HG03565 (cell line): ENCODE measurements around the gene LSM14A.
"Not testable (repeated sequence)": the region's sequence is repeated elsewhere in the genome, so short reads cannot be mapped to it uniquely, and the experiment has no call there.

ENCODE experiments used
- ATAC-seq: cut with Tn5 transposase; IDR thresholded peaks from one replicate; pipeline ENCODE4 v1.9.1; 2021; ENCODE audit warnings: mild to moderate bottlenecking, moderate library complexity; ENCODE audit not compliant: unreplicated experiment

Gene LSM14A

GRCh38 chr19:34171877-34172660, at the start of gene LSM14A:
LSM14A (plus strand) TSS chr19:34172504; CDS start chr19:34172643, 139 bp downstream.
- ATAC-seq = peak; percentile 68

DNA sequence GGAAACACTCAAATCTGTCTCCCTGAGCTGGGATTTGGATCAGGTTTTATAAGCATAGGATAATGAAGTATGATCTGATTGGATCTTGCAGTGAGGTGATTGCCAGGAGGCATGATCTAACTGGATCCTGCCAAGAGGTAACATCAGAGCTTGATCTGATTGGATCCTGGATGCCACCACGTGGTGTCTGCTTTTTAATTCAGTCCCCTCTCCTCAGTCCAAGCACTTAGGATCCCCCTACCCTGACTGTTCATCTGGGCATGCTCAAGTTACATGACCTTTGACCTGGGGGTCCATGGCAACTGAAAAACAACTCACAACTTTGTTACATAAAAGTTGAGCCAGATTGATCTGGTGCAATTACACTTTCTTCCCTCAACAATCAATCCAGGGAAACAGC, 47.5 kb upstream of the LSM14A start:
- no peak for ATAC-seq

DNA sequence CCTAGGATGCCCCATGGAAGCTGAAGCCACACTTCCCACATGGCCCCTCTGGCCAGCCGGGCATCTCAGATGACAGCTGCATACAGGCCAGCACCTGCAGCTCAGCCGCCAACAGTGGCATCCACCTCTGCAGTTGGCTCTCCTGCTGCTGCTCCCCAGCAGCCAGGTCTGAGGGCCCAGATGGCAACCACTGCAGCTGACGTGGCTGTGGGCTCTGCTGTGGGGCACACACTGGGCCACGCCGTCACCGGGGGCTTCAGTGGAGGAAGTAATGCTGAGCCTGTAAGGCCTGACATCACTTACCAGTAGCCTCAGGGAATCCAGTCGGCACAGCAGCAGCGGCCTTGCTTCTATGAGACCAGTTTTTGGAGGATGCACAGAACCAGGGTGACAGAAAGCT, 45.3 kb upstream of the LSM14A start:
- no peak for ATAC-seq

DNA sequence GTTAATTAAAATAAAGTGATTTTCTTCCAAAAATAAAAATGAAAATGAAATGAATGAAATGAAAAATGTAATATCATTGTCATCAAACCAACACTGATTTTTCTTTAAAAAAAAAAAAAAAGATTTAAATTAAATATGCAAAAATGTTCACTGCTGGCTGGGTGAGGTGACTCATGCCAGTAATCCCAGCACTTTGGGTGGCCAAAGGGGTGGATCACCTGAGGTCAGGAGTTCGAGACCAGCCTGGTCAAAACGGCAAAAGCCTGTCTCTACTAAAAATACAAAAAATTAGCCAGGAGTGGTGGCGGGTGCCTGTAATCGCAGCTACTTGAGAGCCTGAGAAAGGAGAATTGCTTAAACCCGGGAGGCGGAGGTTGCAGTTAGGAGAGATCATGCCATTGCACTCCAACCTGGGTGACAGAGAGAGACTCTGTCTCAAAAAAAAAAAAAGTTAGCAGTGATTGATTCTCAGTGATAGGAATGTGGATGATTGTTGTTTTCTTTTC, 44.6 kb upstream of the LSM14A start:
- ATAC-seq = no peak

DNA sequence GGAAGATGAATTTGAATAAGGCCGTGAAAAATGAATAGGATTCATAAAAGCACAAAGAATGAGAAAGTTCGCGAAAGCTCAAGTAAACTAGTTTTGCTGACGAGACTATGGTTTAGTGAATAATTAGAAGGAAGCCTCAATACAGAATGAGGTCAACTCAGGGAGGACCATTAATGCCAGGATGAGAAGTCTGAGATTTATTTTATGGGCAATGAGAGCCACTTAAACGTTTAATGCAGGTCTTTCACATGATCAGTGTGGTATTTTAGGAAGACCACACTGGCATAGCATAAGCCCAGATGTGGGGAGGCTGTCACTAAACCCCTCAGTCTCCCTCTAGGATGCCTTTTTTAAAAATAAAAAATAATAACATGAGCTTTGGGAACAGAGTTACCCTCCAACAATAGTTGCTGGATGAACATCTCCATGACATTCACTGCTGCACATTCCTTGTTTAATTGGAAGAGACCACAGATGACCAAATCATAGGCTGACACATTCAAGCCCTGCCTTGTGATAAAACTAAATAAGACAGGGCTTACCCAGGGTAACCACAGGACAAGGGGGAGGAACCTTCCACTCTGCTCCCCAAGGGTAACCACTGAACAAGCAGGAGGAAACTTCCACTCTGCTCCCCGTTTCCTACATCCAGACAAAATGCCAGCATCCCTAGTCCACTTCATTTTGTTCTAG, 43.6 kb upstream of the LSM14A start:
- ATAC-seq = no peak

GRCh38 chr19:34131100-34131499, 41.2 kb upstream of the LSM14A start:
- no peak for ATAC-seq

- ATAC-seq = not testable (repeated sequence)
Observed at GRCh38 chr19:34132145-34132544, 40.2 kb upstream of the LSM14A start.

DNA sequence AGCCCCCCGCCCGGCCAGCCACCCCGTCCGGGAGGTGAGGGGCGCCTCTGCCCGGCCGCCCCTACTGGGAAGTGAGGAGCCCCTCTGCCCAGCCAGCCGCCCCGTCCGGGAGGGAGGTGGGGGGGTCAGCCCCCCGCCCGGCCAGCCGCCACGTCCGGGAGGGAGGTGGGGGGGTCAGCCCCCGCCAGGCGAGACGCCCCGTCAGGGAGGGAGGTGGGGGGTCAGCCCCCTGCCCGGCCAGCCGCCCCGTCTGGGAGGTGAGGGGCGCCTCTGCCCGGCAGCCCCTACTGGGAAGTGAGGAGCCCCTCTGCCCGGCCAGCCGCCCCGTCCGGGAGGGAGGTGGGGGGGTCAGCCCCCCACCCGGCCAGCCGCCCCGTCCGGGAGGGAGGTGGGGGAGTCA, 39.6 kb upstream of the LSM14A start:
- ATAC-seq = not testable (repeated sequence)

GRCh38 chr19:34134190-34135053, 37.9 kb upstream of the LSM14A start:
- ATAC-seq = peak; percentile 77

GRCh38 chr19:34135054-34135800, 37.1 kb upstream of the LSM14A start:
- ATAC-seq = no peak

DNA sequence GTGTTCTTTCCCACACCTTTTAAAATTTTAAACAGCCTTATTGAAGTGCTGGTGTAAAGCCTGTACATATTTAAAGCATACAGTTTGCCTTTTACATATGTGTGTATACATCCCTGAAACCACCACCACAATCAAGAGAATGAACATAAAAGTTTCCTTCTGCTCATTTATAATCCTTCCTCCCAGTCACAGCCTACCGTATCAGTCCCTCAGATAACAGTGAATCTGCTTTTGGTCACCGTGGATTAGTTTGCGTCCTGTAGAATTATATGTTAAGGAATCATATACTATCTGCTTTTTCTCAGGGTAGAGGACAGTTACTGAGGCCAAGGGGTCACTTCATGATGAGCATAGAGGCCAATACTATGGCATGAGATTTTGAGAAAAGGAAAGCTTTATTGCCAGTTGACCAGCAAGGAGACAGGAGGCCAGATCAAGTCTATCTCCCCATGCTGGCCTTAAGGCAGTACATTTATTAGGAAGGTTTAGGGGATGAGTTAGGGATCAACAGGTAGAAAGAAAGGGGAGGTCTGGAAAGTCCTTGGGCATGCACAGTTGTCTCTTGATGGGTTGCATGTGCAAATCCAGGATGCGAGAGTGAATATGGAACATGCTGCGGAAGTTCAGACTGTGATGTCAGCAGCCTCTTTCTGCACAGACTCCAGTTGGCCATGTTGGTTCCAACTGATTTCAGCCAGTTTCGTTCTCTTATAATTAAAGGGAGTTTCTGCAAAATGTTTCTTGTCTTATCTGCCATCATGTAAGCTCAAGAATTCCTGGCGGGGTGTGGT, 36.3 kb upstream of the LSM14A start:
- no peak for ATAC-seq

GRCh38 chr19:34141025-34141424, 31.3 kb upstream of the LSM14A start:
- ATAC-seq = no peak

DNA sequence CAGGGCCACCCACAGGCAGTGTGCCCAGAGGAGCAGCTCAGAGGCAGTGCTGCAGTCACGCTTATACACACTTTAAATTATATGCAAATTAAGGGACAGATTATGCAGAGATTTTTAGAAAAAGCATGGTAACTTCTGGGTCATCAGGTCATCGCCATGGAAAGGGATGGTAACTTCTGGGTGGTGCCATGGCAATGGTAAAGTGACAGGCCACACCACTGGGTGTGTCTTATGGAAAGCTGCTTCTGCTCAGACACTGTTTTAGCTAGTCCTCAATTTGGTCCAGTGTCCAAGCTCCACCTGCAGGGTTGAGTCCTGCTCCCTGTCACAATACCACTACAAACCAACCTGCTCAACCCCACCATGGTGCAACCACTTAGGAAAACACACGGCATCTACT, 29.9 kb upstream of the LSM14A start:
- no peak for ATAC-seq

- no peak for ATAC-seq
Observed at GRCh38 chr19:34145741-34146202, 26.5 kb upstream of the LSM14A start.

DNA sequence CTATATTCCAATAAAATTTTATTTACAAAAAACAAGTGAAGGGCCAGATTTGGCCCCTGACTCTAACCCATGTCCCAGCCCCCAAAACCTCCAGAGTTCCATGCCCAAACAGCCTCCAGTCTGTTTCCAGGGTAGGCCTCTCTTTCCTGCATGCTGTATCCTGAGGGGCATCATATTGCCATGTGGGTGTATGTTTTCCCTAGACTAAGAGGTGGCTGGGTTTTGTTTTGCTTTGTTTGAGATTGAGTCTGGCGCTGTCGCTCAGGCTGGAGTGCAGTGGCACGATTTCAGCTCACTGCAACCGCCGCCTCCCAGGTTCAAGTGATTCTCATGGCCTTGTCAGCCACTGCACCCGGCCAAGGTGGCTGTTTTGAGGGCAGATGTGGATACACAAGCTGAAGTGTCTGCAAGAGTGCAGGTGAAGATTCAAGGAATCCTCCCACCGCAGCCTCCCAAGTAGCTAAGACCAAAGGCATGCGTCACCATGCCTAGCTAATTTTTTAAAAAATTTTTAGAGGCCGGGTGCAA, 23.6 kb upstream of the LSM14A start:
- no peak for ATAC-seq

- no peak for ATAC-seq
Observed at GRCh38 chr19:34149873-34150272, 22.4 kb upstream of the LSM14A start.

DNA sequence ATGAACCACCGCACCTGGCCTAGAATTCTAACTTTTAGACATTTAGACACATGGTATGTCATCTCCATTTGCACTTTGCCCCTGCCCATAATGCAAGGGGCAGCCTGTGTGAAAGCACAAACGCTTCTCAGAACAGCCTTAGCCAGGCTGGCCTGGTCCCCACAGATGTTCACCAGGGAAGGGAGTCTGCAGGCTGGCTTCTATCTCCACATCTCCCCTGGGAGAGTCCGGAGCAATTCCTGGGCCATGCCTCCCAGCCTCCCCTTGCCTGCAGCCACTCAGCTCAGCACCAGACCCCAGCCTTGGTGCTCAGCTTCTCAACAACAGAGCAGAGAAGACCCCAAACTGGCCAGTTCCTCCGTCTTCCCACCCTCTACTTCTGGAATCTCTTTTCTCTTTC, 21.7 kb upstream of the LSM14A start:
- no peak for ATAC-seq

GRCh38 chr19:34151439-34151838, 20.9 kb upstream of the LSM14A start:
- ATAC-seq = no peak

- no peak for ATAC-seq
Observed at GRCh38 chr19:34154401-34154800, 17.9 kb upstream of the LSM14A start.
